Osteoblast (primary cell): ENCODE results near the gene YAE1. TPM values are rescaled to one million over a fixed set of nuclear protein-coding genes. Genes with fewer than 3 reads are reported as not detected.

Experiments
- DNase-seq: peaks from one replicate; pipeline ENCODE4 v3.0.0; 2011; ENCODE audit warnings: low spot score, mixed read lengths; ENCODE audit not compliant: insufficient read length; ENCODE audit errors: missing footprints
- H2AFZ ChIP-seq: 2 replicates; pipeline ENCODE4 v1.6.0; 2011; ENCODE audit warnings: mild to moderate bottlenecking, low read length
- H3K27ac ChIP-seq: 2 replicates; pipeline ENCODE4 v1.5.1; 2011; ENCODE audit warnings: mild to moderate bottlenecking, low read depth, low read length, moderate library complexity
- H3K27me3 ChIP-seq: 2 replicates; pipeline ENCODE4 v1.6.0; 2012; ENCODE audit warnings: mild to moderate bottlenecking, control low read depth, inconsistent platforms, low read length, moderate library complexity; ENCODE audit not compliant: insufficient read depth
- H3K36me3 ChIP-seq: 2 replicates; pipeline ENCODE4 v1.5.1; 2011; ENCODE audit warnings: mild to moderate bottlenecking, low read length, control low read depth, moderate library complexity; ENCODE audit not compliant: insufficient read depth
- H3K4me1 ChIP-seq: 2 replicates; pipeline ENCODE4 v1.5.1; 2011; ENCODE audit warnings: mild to moderate bottlenecking, low read length, control low read depth, moderate library complexity; ENCODE audit not compliant: insufficient read depth
- H3K4me2 ChIP-seq: 2 replicates; pipeline ENCODE4 v1.6.0; 2011; ENCODE audit warnings: mild to moderate bottlenecking, low read length; ENCODE audit not compliant: insufficient read depth
- H3K4me3 ChIP-seq: fragments of 200-600 bp; sonication (generic); 3 replicates; pipeline ENCODE4 v1.5.1; 2012; ENCODE audit warnings: mild to moderate bottlenecking, low read length, inconsistent platforms; ENCODE audit not compliant: insufficient read depth
- H3K79me2 ChIP-seq: 2 replicates; pipeline ENCODE4 v1.6.0; 2012; ENCODE audit warnings: mild to moderate bottlenecking, low read length, control low read depth, inconsistent platforms; ENCODE audit not compliant: insufficient read depth
- H3K9me3 ChIP-seq: 2 replicates; pipeline ENCODE4 v1.5.1; 2011; ENCODE audit warnings: low read depth, low read length, control low read depth
- H4K20me1 ChIP-seq: 2 replicates; pipeline ENCODE4 v1.6.0; 2012; ENCODE audit warnings: mild to moderate bottlenecking, low read length, control low read depth; ENCODE audit not compliant: insufficient read depth
- total RNA-seq: library from RNA; depleted of rRNA; stranded (reverse); fragments of >200 nt; gene quantifications from 2 replicates; pipeline ENCODE4 v1.2.3, GENCODE V29; 2012
- TF ChIP-seq, protein P1 (sequence below): IDR thresholded peaks from 2 replicates; pipeline ENCODE4 v1.5.1; 2011; ENCODE audit warnings: mild to moderate bottlenecking, low read depth, low read length, moderate library complexity; ENCODE audit errors: extremely low read depth

Gene YAE1
- total RNA-seq, 1 donor = 29.0 TPM

DNA sequence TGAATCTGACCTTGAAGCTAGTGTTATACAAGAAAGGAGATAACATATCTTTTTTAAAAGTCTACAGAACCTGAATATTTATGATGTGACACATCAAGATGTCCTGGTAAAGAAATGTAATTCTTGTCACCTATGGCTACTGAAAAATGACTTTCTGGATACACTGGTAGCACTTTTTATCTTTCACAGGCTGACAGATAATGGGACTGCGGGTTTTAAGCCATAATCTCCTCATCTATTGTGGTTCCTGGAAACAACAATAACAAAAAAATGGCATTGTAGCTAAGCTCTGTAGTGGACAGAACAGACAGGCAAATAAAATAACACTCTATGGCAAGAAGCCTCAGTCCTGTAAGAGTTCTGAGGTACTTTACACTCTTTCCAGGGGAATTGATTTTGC is 31.6 kb upstream of the YAE1 start:
- Histone ChIP-seq H3K4me1 (no peaks in the 10 kb centered on the region), H3K27me3 (peaks cover 5% of the 10 kb centered on the region), H2AFZ (no peak overlapping the region), H4K20me1 (no peaks in the 10 kb centered on the region), H3K27ac (no peak overlapping the region), H3K4me2 (no peak overlapping the region), H3K4me3 (no peak overlapping the region), H3K36me3 (no peaks in the 10 kb centered on the region), H3K79me2 (no peaks in the 10 kb centered on the region), H3K9me3 (no peaks in the 10 kb centered on the region)
- DNase-seq = no peak
- TF ChIP-seq, protein P1, sequence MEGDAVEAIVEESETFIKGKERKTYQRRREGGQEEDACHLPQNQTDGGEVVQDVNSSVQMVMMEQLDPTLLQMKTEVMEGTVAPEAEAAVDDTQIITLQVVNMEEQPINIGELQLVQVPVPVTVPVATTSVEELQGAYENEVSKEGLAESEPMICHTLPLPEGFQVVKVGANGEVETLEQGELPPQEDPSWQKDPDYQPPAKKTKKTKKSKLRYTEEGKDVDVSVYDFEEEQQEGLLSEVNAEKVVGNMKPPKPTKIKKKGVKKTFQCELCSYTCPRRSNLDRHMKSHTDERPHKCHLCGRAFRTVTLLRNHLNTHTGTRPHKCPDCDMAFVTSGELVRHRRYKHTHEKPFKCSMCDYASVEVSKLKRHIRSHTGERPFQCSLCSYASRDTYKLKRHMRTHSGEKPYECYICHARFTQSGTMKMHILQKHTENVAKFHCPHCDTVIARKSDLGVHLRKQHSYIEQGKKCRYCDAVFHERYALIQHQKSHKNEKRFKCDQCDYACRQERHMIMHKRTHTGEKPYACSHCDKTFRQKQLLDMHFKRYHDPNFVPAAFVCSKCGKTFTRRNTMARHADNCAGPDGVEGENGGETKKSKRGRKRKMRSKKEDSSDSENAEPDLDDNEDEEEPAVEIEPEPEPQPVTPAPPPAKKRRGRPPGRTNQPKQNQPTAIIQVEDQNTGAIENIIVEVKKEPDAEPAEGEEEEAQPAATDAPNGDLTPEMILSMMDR = no peak

DNA sequence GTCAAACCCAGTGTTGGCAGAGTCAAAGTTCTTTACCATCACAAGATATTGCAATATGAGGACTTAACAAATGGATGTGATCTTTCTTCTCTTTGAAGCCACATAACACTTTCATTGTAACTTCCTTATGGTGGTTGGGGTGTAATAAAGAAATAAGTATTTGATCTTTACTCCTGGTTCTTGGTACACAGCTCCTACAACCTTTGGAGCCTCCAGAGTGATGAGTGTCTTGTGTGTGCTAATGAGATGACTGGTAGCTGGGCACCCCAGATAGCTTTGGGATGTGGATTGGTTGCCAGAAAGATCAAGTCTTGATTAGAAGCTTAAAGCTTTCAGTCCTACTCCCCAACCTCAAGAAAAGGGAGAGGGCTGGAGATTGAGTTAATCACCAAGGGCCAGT is 31.1 kb upstream of the YAE1 start:
- DNase-seq = no peak
- H3K4me3 ChIP-seq = no peak overlapping the region
- H4K20me1 ChIP-seq = no peaks in the 10 kb centered on the region
- H3K4me2 ChIP-seq = no peak overlapping the region
- H3K79me2 ChIP-seq = no peaks in the 10 kb centered on the region
- TF ChIP-seq, protein P1 = no peak
- H2AFZ ChIP-seq = no peak overlapping the region
- H3K27ac ChIP-seq = no peak overlapping the region
- no peaks in the 10 kb centered on the region for H3K36me3 ChIP-seq
- no peaks in the 10 kb centered on the region for H3K4me1 ChIP-seq
- no peaks in the 10 kb centered on the region for H3K9me3 ChIP-seq
- H3K27me3 ChIP-seq = peaks cover 5% of the 10 kb centered on the region

DNA sequence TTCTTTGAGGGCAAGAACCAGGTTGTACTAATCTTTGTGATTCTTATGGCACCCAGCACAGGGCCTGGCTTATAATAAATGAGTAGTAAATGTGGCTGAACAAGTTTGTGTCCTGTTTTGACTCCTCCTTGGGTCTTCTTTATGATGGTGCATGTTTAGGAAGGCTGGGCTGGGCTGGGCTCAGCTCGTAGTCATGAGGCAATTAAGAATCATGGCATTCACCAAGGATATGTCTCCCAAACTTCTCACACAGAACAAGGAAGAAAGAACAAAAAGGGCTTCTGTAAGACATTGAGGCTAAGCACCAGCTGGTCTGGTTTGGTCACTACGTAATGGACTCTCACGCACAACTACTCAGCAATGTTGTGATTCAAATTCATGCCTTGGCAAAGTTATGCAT is 30.5 kb upstream of the YAE1 start:
- Histone ChIP-seq H3K9me3 (no peaks in the 10 kb centered on the region), H4K20me1 (no peaks in the 10 kb centered on the region), H3K4me2 (no peak overlapping the region), H3K79me2 (no peaks in the 10 kb centered on the region), H3K27ac (no peak overlapping the region), H3K36me3 (no peaks in the 10 kb centered on the region), H3K27me3 (peaks cover 5% of the 10 kb centered on the region), H2AFZ (no peak overlapping the region), H3K4me1 (no peaks in the 10 kb centered on the region), H3K4me3 (no peak overlapping the region)
- TF ChIP-seq, protein P1 = no peak
- DNase-seq = no peak

DNA sequence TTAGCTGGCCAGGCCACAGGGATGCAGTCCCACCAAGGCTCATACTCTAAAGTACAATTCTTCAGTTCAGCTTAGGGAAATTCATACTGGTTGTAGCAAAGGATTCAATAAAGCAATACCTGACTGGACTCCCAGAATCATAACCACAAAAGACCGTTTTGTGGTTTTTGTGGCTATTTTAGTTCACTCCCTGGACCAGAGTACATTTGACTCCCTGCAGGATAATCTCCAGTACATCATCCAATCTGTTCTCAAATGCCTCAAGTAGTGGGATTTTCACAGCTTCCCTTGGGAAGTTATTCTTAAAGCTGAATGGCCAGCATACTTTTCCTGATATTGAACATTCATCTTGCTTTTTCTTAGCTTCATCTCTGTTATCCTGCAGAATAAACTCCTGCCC is 29.3 kb upstream of the YAE1 start:
- no peaks in the 10 kb centered on the region for H3K36me3 ChIP-seq
- H3K9me3 ChIP-seq = no peaks in the 10 kb centered on the region
- no peak overlapping the region for H3K4me2 ChIP-seq
- no peak overlapping the region for H3K4me3 ChIP-seq
- no peak for DNase-seq
- H4K20me1 ChIP-seq = no peaks in the 10 kb centered on the region
- no peaks in the 10 kb centered on the region for H3K4me1 ChIP-seq
- TF ChIP-seq, protein P1 = no peak
- H3K79me2 ChIP-seq = no peaks in the 10 kb centered on the region
- H3K27me3 ChIP-seq = peaks cover 5% of the 10 kb centered on the region
- H3K27ac ChIP-seq = no peak overlapping the region
- no peak overlapping the region for H2AFZ ChIP-seq
